WERI-Rb-1 (cell line): ENCODE data around the gene RYK.
A peak's percentile ranks its signal among the peaks of the same experiment; 100 is the strongest.

ENCODE experiments used
- DNase-seq: peaks from one replicate; pipeline ENCODE4 v3.0.0-alpha.2; 2020
- H3K27ac ChIP-seq: fragments of 250-450 bp; sonication (Bioruptor Pico); 2 replicates; pipeline ENCODE4 v1.5.1; 2020; ENCODE audit warnings: mild to moderate bottlenecking, moderate library complexity
- H3K27me3 ChIP-seq: fragments of 250-450 bp; sonication (Bioruptor Pico); 2 replicates; pipeline ENCODE4 v1.5.1; 2021; ENCODE audit warnings: mild to moderate bottlenecking, low read depth, moderate library complexity; ENCODE audit not compliant: insufficient read depth, severe bottlenecking
- H3K36me3 ChIP-seq: fragments of 250-450 bp; sonication (Bioruptor Pico); 2 replicates; pipeline ENCODE4 v1.5.1; 2020; ENCODE audit warnings: mild to moderate bottlenecking, moderate library complexity
- H3K4me3 ChIP-seq: 2 replicates; pipeline ENCODE4 v1.5.1; 2011; ENCODE audit warnings: low read depth, mild to moderate bottlenecking, control low read depth, low read length
- H3K9me3 ChIP-seq: fragments of 250-450 bp; sonication (Bioruptor Pico); 2 replicates; pipeline ENCODE4 v1.5.1; 2021; ENCODE audit warnings: mild to moderate bottlenecking, moderate library complexity; ENCODE audit not compliant: severe bottlenecking
- CTCF ChIP-seq: IDR thresholded peaks from 2 replicates; pipeline ENCODE4 v1.5.1; 2011; ENCODE audit warnings: low read depth, mild to moderate bottlenecking, control low read depth, inconsistent platforms, low read length

RYK gene

GRCh38 chr3:134197681-134198261 lies 52.9 kb downstream of the RYK start:
- peak; percentile 55 for TF ChIP-seq CTCF
- H3K9me3 ChIP-seq: no peaks in the 10 kb centered on the region
- no peak overlapping the region for H3K27ac ChIP-seq
- H3K4me3 ChIP-seq: no peak overlapping the region
- H3K36me3 ChIP-seq: peaks cover 31% of the 10 kb centered on the region
- no peaks in the 10 kb centered on the region for H3K27me3 ChIP-seq
- DNase-seq: no peak

- peaks cover 9% of the 10 kb centered on the region; the same call in 1 of the 2 replicates for H3K36me3 ChIP-seq
- H3K4me3 ChIP-seq: no peak overlapping the region
- no peak for TF ChIP-seq CTCF
- H3K27me3 ChIP-seq: no peaks in the 10 kb centered on the region
- H3K9me3 ChIP-seq: no peaks in the 10 kb centered on the region
- no peak for DNase-seq
- H3K27ac ChIP-seq: no peak overlapping the region
Measured at GRCh38 chr3:134194247-134194646, 56.4 kb downstream of the RYK start.

GRCh38 chr3:134190250-134190649 lies 60.4 kb downstream of the RYK start:
- TF ChIP-seq CTCF: no peak
- H3K36me3 ChIP-seq: peaks cover under 1% of the 10 kb centered on the region

GRCh38 chr3:134189849-134190248 lies 60.8 kb downstream of the RYK start:
- Histone ChIP-seq H3K27me3 (no peaks in the 10 kb centered on the region), H3K4me3 (no peak overlapping the region), H3K9me3 (no peaks in the 10 kb centered on the region), H3K36me3 (no peaks in the 10 kb centered on the region; the same call in none of the 2 replicates), H3K27ac (no peak overlapping the region)
- TF ChIP-seq CTCF: no peak
- DNase-seq: no peak

More at GRCh38 chr3:134190250-134190649, 60.4 kb downstream of the RYK start:
- H3K27me3 ChIP-seq: no peaks in the 10 kb centered on the region
- H3K9me3 ChIP-seq: no peaks in the 10 kb centered on the region
- H3K27ac ChIP-seq: no peak overlapping the region
- no peak for DNase-seq
- H3K4me3 ChIP-seq: no peak overlapping the region

GRCh38 chr3:134186391-134186790 lies 64.3 kb downstream of the RYK start:
- Histone ChIP-seq H3K9me3 (no peaks in the 10 kb centered on the region), H3K27me3 (no peaks in the 10 kb centered on the region), H3K4me3 (no peak overlapping the region), H3K36me3 (peaks cover 11% of the 10 kb centered on the region), H3K27ac (no peak overlapping the region)
- no peak for TF ChIP-seq CTCF
- no peak for DNase-seq

GRCh38 chr3:134180761-134181160 lies 69.9 kb downstream of the RYK start:
- DNase-seq: no peak
- peaks cover 13% of the 10 kb centered on the region for H3K36me3 ChIP-seq
- H3K9me3 ChIP-seq: no peaks in the 10 kb centered on the region
- H3K4me3 ChIP-seq: no peak overlapping the region
- TF ChIP-seq CTCF: no peak
- H3K27ac ChIP-seq: no peak overlapping the region
- H3K27me3 ChIP-seq: no peaks in the 10 kb centered on the region
